ENCODE data around the gene AHCYL1.

- TF ChIP-seq CTCF (conservative IDR thresholded peaks at IDR 0.05) (no peak), EZH2 (IDR thresholded peaks at IDR 0.05; ENCODE audit: low read depth) (no peak)
These were observed 83.5 kb downstream of the AHCYL1 start for GRCh38 chr1:110067893-110068645.
